Adrenal gland (tissue), 19 donors: ENCODE data around the gene AP4E1. TPM values are rescaled to one million over a fixed set of nuclear protein-coding genes. Genes with fewer than 3 reads are reported as not detected.

Experiments used
- DNase-seq, 7 donors: peaks; one replicate each; pipeline ENCODE4 v3.0.0-alpha.2; 2019 to 2020
- H3K27ac ChIP-seq, 5 donors: fragments of 200-600 bp; sonication (generic) in 4 of 5; 1 replicate in 3 of 5; 2 replicates in 2 of 5; pipeline versions ENCODE4 v1.5.1 to v1.8.0; 2016 to 2020; ENCODE audit warnings: mild to moderate bottlenecking in 1 of 5
- H3K27me3 ChIP-seq: fragments of 200-600 bp; 2 replicates; pipeline ENCODE4 v1.8.0; 2021
- H3K36me3 ChIP-seq, 2 donors: fragments of 200-600 bp; replicated peaks in 1 of 2; 1 replicate in 1 of 2; 2 replicates in 1 of 2; pipeline versions ENCODE4 v1.5.1 to v1.8.0; 2018 to 2022
- H3K4me1 ChIP-seq, 2 donors: fragments of 200-600 bp; replicated peaks in 1 of 2; 1 replicate in 1 of 2; 2 replicates in 1 of 2; pipeline versions ENCODE4 v1.5.1 to v1.8.0; 2018 to 2021
- H3K4me3 ChIP-seq, 4 donors: fragments of 200-600 bp; sonication (generic) in 3 of 4; one replicate each; pipeline ENCODE4 v1.5.1; 2016 to 2018
- H3K9me3 ChIP-seq, 3 donors: fragments of 200-600 bp; sonication (generic) in 1 of 3; replicated peaks in 1 of 3; 1 replicate in 2 of 3; 2 replicates in 1 of 3; pipeline versions ENCODE4 v1.5.1 to v1.8.0; 2016 to 2021
- CTCF ChIP-seq, 6 experiments: fragments of 450-650 bp in 4 of 6; fragments of 200-600 bp in 2 of 6; sonication (generic) in 1 of 6; IDR thresholded peaks; 1 replicate in 5 of 6; 2 replicates in 1 of 6; pipeline versions ENCODE4 v1.5.1 to v1.8.0; 2016 to 2021; ENCODE audit warnings: antibody characterized with exemption in 6 of 6, mild to moderate bottlenecking in 2 of 6, moderate library complexity in 1 of 6
- POLR2A ChIP-seq, 2 donors: fragments of 450-650 bp; IDR thresholded peaks; one replicate each; pipeline ENCODE4 v1.6.1; 2017; ENCODE audit warnings: antibody characterized with exemption in 2 of 2, mild to moderate bottlenecking in 2 of 2, moderate library complexity in 1 of 2
- WGBS, 4 donors: extraction: QIAGEN DNeasy Blood & Tissue Kit in 2 of 4; methylation state at CpG; one replicate each; pipeline versions ENCODE4 v1.1.5 to v1.1.7; 2013 to 2017; 5-methylcytosine and 5-hydroxymethylcytosine counted together
- intact Hi-C, 2 donors: fragments of 100-400 bp; cut with DNase I; formaldehyde crosslinking; loops; one replicate each; pipeline versions ENCODE4 v1.14.1 to v1.15.0; 2022 to 2023
- long read RNA-seq, 10 donors: library from polyadenylated mRNA in 3 of 10; unstranded in 2 of 10; stranded (forward) in 1 of 10; transcript quantifications; one replicate each; pipeline ENCODE4 v2.0.0 and lab custom pipeline, GENCODE V29; 2021 to 2026
- polyA plus RNA-seq, 3 donors: library from polyadenylated mRNA; stranded (reverse); fragments of 200-250 nt in 2 of 3; fragments of 350-450 nt in 1 of 3; fragmentation: Illumina TruSeq in 1 of 3; extraction: RNeasy Lipid Tissue Mini Kit (QIAGEN cat#74804) in 1 of 3; gene quantifications; one replicate each; pipeline ENCODE4 v1.2.3, GENCODE V29; 2013 to 2014
- total RNA-seq, 9 donors: library from RNA; depleted of rRNA in 4 of 9; stranded (reverse); fragments of >200 nt in 4 of 9; fragments of 120-200 nt in 1 of 9; fragmentation: NEBNext Ultra II Directional in 1 of 9; extraction: Animal tissue kit (Norgen Biotek cat#: 25700) in 1 of 9; gene quantifications; one replicate each; pipeline versions ENCODE4 v1.1.0 to v1.2.4, GENCODE V29; 2013 to 2023
- donor health status: healthy with polysubstance abuse.
- donor health status: Bipolar disorder and iron deficiency.
- donor health status: DM: yes; HTN: yes; CAD: no.
- donor health status: DM: no; HTN: no; CAD: no.
- donor health status: DM: no; HTN: no; CAD: no.
- donor health status: DM: yes; HTN: yes; CAD: no.

Gene AP4E1
- total RNA-seq (10 to 100 TPM in 4 of 9 donors, 1 to 10 TPM in 5; 5.4 to 23.0 (median 9.9) TPM), polyA plus RNA-seq (10 to 100 TPM in 1 of 3 donors, 1 to 10 TPM in 2; 2.0 to 10.1 (median 2.0) TPM)
- long read RNA-seq, donor 1, full-length matches to known transcripts = 1 of 1 reads
- long read RNA-seq, donor 1, partial matches to known transcripts = 0 of 1 reads
- long read RNA-seq, donor 1, other reads (novel, unspliced or antisense) = 0 of 1 reads
- long read RNA-seq, donor 2 = 0 reads
- long read RNA-seq, donor 3, full-length matches to known transcripts = 1 of 1 reads
- long read RNA-seq, donor 3, partial matches to known transcripts = 0 of 1 reads
- long read RNA-seq, donor 3, other reads (novel, unspliced or antisense) = 0 of 1 reads
- long read RNA-seq, donor 4 = 0 reads
- long read RNA-seq, donor 5, full-length matches to known transcripts = 2 of 6 reads
- long read RNA-seq, donor 5, partial matches to known transcripts = 2 of 6 reads
- long read RNA-seq, donor 5, other reads (novel, unspliced or antisense) = 2 of 6 reads
- long read RNA-seq, donor 6 = 0 reads
- long read RNA-seq, donor 7 = 0 reads
- long read RNA-seq, donor 8, full-length matches to known transcripts = 1 of 1 reads
- long read RNA-seq, donor 8, partial matches to known transcripts = 0 of 1 reads
- long read RNA-seq, donor 8, other reads (novel, unspliced or antisense) = 0 of 1 reads
- long read RNA-seq, donor 9 = 0 reads
- long read RNA-seq, donor 10 = 0 reads

- intact Hi-C loops = loop anchor here in 1 of 2 donors (10.0 kb wide), 1 partner anchor 234 kb away; no protein-coding TSS in a partner anchor
- DNase-seq = peak; percentile 88 to 96 (median 91)
- Histone ChIP-seq H3K36me3 (peaks cover 0 to 17% of the 10 kb centered on the region in 2 donors), H3K27ac (peak within 1 kb of the TSS; percentile 56 to 96 (median 93)), H3K4me3 (peak within 1 kb of the TSS; percentile 65 to 100 (median 84)), H3K27me3 (no peaks in the 10 kb centered on the region), H3K4me1 (peaks cover 11 to 31% of the 10 kb centered on the region in 2 donors), H3K9me3 (no peaks in the 10 kb centered on the region)
- TF ChIP-seq POLR2A (IDR thresholded peaks at IDR 0.05) (peak; percentile 24 to 77), CTCF (IDR thresholded peaks at IDR 0.05) (peak; percentile 92 to 100 (median 98))
- 0 to 1% (median 0%) methylated on average over 28 to 100 of the region's 100 CpGs for WGBS, 4 donors
Measured at GRCh38 chr15:50908209-50909009, at the start of gene AP4E1. Gene AP4E1, plus strand, starts transcription at chr15:50908683. Its CDS starts 96 bp downstream, at chr15:50908779.

GRCh38 chr15:50860824-50861223 is 47.7 kb upstream of the AP4E1 start:
- Histone ChIP-seq H3K4me3 (no peak overlapping the region), H3K9me3 (no peaks in the 10 kb centered on the region), H3K27ac (no peak overlapping the region), H3K4me1 (no peaks in the 10 kb centered on the region), H3K27me3 (no peaks in the 10 kb centered on the region), H3K36me3 (no peaks in the 10 kb centered on the region)
- DNase-seq = no peak
- intact Hi-C loops = no loop called here
- WGBS, 4 donors = 88 to 91% (median 90%) methylated on average over 5 of the region's 5 CpGs
- TF ChIP-seq POLR2A (IDR thresholded peaks at IDR 0.05) (no peak), CTCF (IDR thresholded peaks at IDR 0.05) (no peak)

GRCh38 chr15:50862553-50862952 is 45.9 kb upstream of the AP4E1 start:
- no peaks in the 10 kb centered on the region for H3K27me3 ChIP-seq
- no peak for DNase-seq
- no peaks in the 10 kb centered on the region for H3K36me3 ChIP-seq
- intact Hi-C loops = no loop called here
- TF ChIP-seq POLR2A (IDR thresholded peaks at IDR 0.05) = no peak
- no peak for TF ChIP-seq CTCF (IDR thresholded peaks at IDR 0.05)
- no peak overlapping the region for H3K27ac ChIP-seq
- no peak overlapping the region for H3K4me3 ChIP-seq
- H3K4me1 ChIP-seq = no peaks in the 10 kb centered on the region
- H3K9me3 ChIP-seq = no peaks in the 10 kb centered on the region

- Histone ChIP-seq H3K27me3 (no peaks in the 10 kb centered on the region), H3K9me3 (no peaks in the 10 kb centered on the region), H3K4me3 (no peak overlapping the region), H3K4me1 (no peaks in the 10 kb centered on the region), H3K36me3 (no peaks in the 10 kb centered on the region), H3K27ac (no peak overlapping the region)
- TF ChIP-seq POLR2A (IDR thresholded peaks at IDR 0.05) (no peak), CTCF (IDR thresholded peaks at IDR 0.05) (no peak)
- intact Hi-C loops = no loop called here
- 94 to 97% (median 95%) methylated on average over 1 of the region's 1 CpG for WGBS, 4 donors
- no peak for DNase-seq
Measured at GRCh38 chr15:50864873-50865272, 43.6 kb upstream of the AP4E1 start.
